HEK293 (cell line): ENCODE data around the gene C17orf107.

Experiments
- CTCF ChIA-PET: fragments of 350-600 bp; formaldehyde crosslinking; extraction: SDS; loops from one replicate; lab custom pipeline; 2021; ENCODE audit warnings: antibody characterized with exemption; lab: Yijun Ruan, JAX
- POLR2A ChIA-PET: fragments of 300-600 bp; formaldehyde crosslinking; extraction: SDS; loops from one replicate; lab custom pipeline; 2020; ENCODE audit warnings: antibody characterized with exemption, inconsistent platforms; lab: Yijun Ruan, JAX
- H3K27ac ChIP-seq: fragments of 200-500 bp; sonication (Bioruptor generic); 2 replicates; pipeline ENCODE4 v1.5.1; 2014; ENCODE audit warnings: low read depth, low read length, control low read depth, inconsistent platforms; ENCODE audit errors: extremely low read depth
- H3K36me3 ChIP-seq, 2 experiments: fragments of 200-500 bp in 1 of 2; sonication (Bioruptor generic) in 1 of 2; 1 replicate in 1 of 2; 2 replicates in 1 of 2; pipeline ENCODE4 v1.5.1; 2014 to 2017; ENCODE audit warnings: inconsistent platforms in 2 of 2, low read length in 2 of 2; ENCODE audit not compliant: control insufficient read depth in 2 of 2, insufficient read depth in 1 of 2
- H3K4me1 ChIP-seq: fragments of 200-500 bp; sonication (Bioruptor generic); 2 replicates; pipeline ENCODE4 v1.5.1; 2014; ENCODE audit warnings: mild to moderate bottlenecking, low read length, inconsistent platforms; ENCODE audit not compliant: control insufficient read depth, insufficient read depth
- H3K4me3 ChIP-seq: 2 replicates; pipeline ENCODE4 v1.5.1; 2011; ENCODE audit warnings: low read depth, mild to moderate bottlenecking, control low read depth, low read length, moderate library complexity
- H3K9me3 ChIP-seq: fragments of 200-500 bp; sonication (Bioruptor generic); 2 replicates; pipeline ENCODE4 v1.5.1; 2014; ENCODE audit warnings: low read depth, low read length, inconsistent platforms; ENCODE audit not compliant: control insufficient read depth, insufficient read depth
- GFI1B ChIP-seq: fragments of 450-650 bp; formaldehyde crosslinking; IDR thresholded peaks from 2 replicates; pipeline ENCODE4 v1.5.1; 2016; ENCODE audit warnings: missing biosample characterization, missing genetic modification characterization
- KLF7 ChIP-seq: fragments of 450-650 bp; formaldehyde crosslinking; IDR thresholded peaks from 2 replicates; pipeline ENCODE4 v1.5.1; 2016; ENCODE audit warnings: missing biosample characterization, missing genetic modification characterization, borderline replicate concordance
- MYNN ChIP-seq: fragments of 450-650 bp; formaldehyde crosslinking; IDR thresholded peaks from 2 replicates; pipeline ENCODE4 v1.5.1; 2016; ENCODE audit warnings: missing biosample characterization, missing genetic modification characterization, borderline replicate concordance
- OSR2 ChIP-seq: fragments of 450-650 bp; formaldehyde crosslinking; IDR thresholded peaks from 2 replicates; pipeline ENCODE4 v1.5.1; 2016; ENCODE audit warnings: missing biosample characterization, missing genetic modification characterization
- PRDM2 ChIP-seq: fragments of 450-650 bp; formaldehyde crosslinking; IDR thresholded peaks from 2 replicates; pipeline ENCODE4 v1.5.1; 2016; ENCODE audit warnings: missing biosample characterization, missing genetic modification characterization, borderline replicate concordance
- REPIN1 ChIP-seq: fragments of 450-650 bp; formaldehyde crosslinking; IDR thresholded peaks from 2 replicates; pipeline ENCODE4 v1.5.1; 2017; ENCODE audit warnings: missing biosample characterization, missing genetic modification characterization, low read depth
- ZNF10 ChIP-seq: fragments of 450-650 bp; formaldehyde crosslinking; IDR thresholded peaks from 2 replicates; pipeline ENCODE4 v1.5.1; 2017; ENCODE audit warnings: missing biosample characterization, missing genetic modification characterization
- ZNF112 ChIP-seq: fragments of 450-650 bp; formaldehyde crosslinking; IDR thresholded peaks from 2 replicates; pipeline ENCODE4 v1.5.0; 2017; ENCODE audit warnings: missing biosample characterization, missing genetic modification characterization
- ZNF121 ChIP-seq: fragments of 450-650 bp; formaldehyde crosslinking; IDR thresholded peaks from 2 replicates; pipeline ENCODE4 v1.5.1; 2016; ENCODE audit warnings: missing biosample characterization, missing genetic modification characterization
- ZNF16 ChIP-seq: fragments of 450-650 bp; formaldehyde crosslinking; IDR thresholded peaks from 2 replicates; pipeline ENCODE4 v1.5.1; 2016; ENCODE audit warnings: low read depth, missing biosample characterization, missing genetic modification characterization
- ZNF221 ChIP-seq: fragments of 450-650 bp; formaldehyde crosslinking; IDR thresholded peaks from 2 replicates; pipeline ENCODE4 v1.5.1; 2017; ENCODE audit warnings: missing biosample characterization, missing genetic modification characterization, borderline replicate concordance
- ZNF311 ChIP-seq: fragments of 450-650 bp; formaldehyde crosslinking; IDR thresholded peaks from 2 replicates; pipeline ENCODE4 v1.5.1; 2017; ENCODE audit warnings: missing biosample characterization, missing genetic modification characterization, borderline replicate concordance
- ZNF521 ChIP-seq: fragments of 450-650 bp; formaldehyde crosslinking; IDR thresholded peaks from 2 replicates; pipeline ENCODE4 v1.5.1; 2017; ENCODE audit warnings: missing biosample characterization, mild to moderate bottlenecking, missing genetic modification characterization
- ZNF549 ChIP-seq: fragments of 450-650 bp; IDR thresholded peaks from 2 replicates; pipeline ENCODE4 v1.5.1; 2018; ENCODE audit warnings: missing biosample characterization, missing genetic modification characterization, mild to moderate bottlenecking, inconsistent platforms, moderate library complexity
- ZNF555 ChIP-seq: fragments of 450-650 bp; formaldehyde crosslinking; conservative IDR thresholded peaks from 2 replicates; pipeline ENCODE4 v1.5.1; 2017; ENCODE audit warnings: missing biosample characterization, mild to moderate bottlenecking, missing genetic modification characterization, inconsistent platforms
- ZNF600 ChIP-seq: fragments of 450-650 bp; formaldehyde crosslinking; IDR thresholded peaks from 2 replicates; pipeline ENCODE4 v1.5.1; 2016; ENCODE audit warnings: missing biosample characterization, missing genetic modification characterization
- ZNF747 ChIP-seq: fragments of 450-650 bp; formaldehyde crosslinking; IDR thresholded peaks from 2 replicates; pipeline ENCODE4 v1.5.1; 2016; ENCODE audit warnings: missing biosample characterization, missing genetic modification characterization
- ZNF76 ChIP-seq: fragments of 450-650 bp; formaldehyde crosslinking; IDR thresholded peaks from 2 replicates; pipeline ENCODE4; 2016; ENCODE audit warnings: low read depth, missing biosample characterization, missing genetic modification characterization, borderline replicate concordance
- ZNF785 ChIP-seq: fragments of 450-650 bp; formaldehyde crosslinking; IDR thresholded peaks from 2 replicates; pipeline ENCODE4 v1.5.1; 2016; ENCODE audit warnings: missing biosample characterization, missing genetic modification characterization
- ZSCAN16 ChIP-seq: fragments of 450-650 bp; formaldehyde crosslinking; IDR thresholded peaks from 2 replicates; pipeline ENCODE4 v1.5.1; 2016; ENCODE audit warnings: missing biosample characterization, missing genetic modification characterization

C17orf107 gene

GRCh38 chr17:4901648-4902344 lies 2.5 kb downstream of the C17orf107 start (continued):
- no peak for TF ChIP-seq PRDM2 (tag by site-specific recombination)
- no peak for TF ChIP-seq ZNF10 (tag by site-specific recombination)
- no peak for TF ChIP-seq ZNF521
- no peak for TF ChIP-seq ZNF600 (tag by site-specific recombination)

- no peak overlapping the region for H3K4me3 ChIP-seq
- CTCF ChIA-PET: interaction anchor here (0.5 to 1.9 kb wide), 18 partner anchors 10 to 480 kb away, joined by 3 to 8 read pairs (median 3); partner anchors contain the start of genes RNF167 and SLC25A11
- TF ChIP-seq ZNF311 (tag by site-specific recombination) (no peak), ZNF747 (tag by site-specific recombination) (no peak), GFI1B (tag by site-specific recombination) (no peak), KLF7 (no peak), MYNN (tag by site-specific recombination) (no peak), ZNF76 (tag by site-specific recombination) (no peak), ZNF221 (tag by site-specific recombination) (no peak), ZNF16 (tag by site-specific recombination) (no peak), OSR2 (tag by site-specific recombination) (no peak), ZNF112 (tag by site-specific recombination) (no peak), ZNF549 (tag by site-specific recombination) (no peak), ZNF785 (tag by site-specific recombination) (no peak), ZNF555 (tag by site-specific recombination) (no peak), ZSCAN16 (no peak), REPIN1 (tag by site-specific recombination) (no peak), ZNF121 (tag by site-specific recombination) (no peak), PRDM2 (tag by site-specific recombination) (no peak)
- POLR2A ChIA-PET: interaction anchor here (2.0 kb wide), 1 partner anchor 112 kb away, joined by 4 read pairs; no protein-coding TSS in a partner anchor
- no peaks in the 10 kb centered on the region for H3K9me3 ChIP-seq
- H3K4me1 ChIP-seq: peaks cover 3% of the 10 kb centered on the region; the same call in 1 of the 2 replicates
- no peak overlapping the region for H3K27ac ChIP-seq
- peaks cover 0 to 22% of the 10 kb centered on the region in 2 experiments; a peak in 1 of 3 replicates for H3K36me3 ChIP-seq
Observed at GRCh38 chr17:4902540-4902939, 3.2 kb downstream of the C17orf107 start.
